GM18951 (cell line): Measurements from ENCODE around the gene DISP1.
"Not testable (repeated sequence)": the region's sequence is repeated elsewhere in the genome, so short reads cannot be mapped to it uniquely, and the experiment has no call there.

ENCODE experiments used
- POLR2A ChIP-seq: IDR thresholded peaks from 4 replicates; pipeline ENCODE4 v1.6.1; 2011; ENCODE audit warnings: mild to moderate bottlenecking; ENCODE audit not compliant: insufficient read length, insufficient read depth; ENCODE audit errors: extremely low read depth
- in situ Hi-C: fragments of 300-500 bp; cut with MboI; formaldehyde crosslinking; loops from one replicate; pipeline ENCODE4 v1.12.0; 2022; ENCODE audit warnings: low sequenced_read_pairs, mixed read lengths, inconsistent platforms; ENCODE audit not compliant: unreplicated experiment

Gene DISP1

DNA sequence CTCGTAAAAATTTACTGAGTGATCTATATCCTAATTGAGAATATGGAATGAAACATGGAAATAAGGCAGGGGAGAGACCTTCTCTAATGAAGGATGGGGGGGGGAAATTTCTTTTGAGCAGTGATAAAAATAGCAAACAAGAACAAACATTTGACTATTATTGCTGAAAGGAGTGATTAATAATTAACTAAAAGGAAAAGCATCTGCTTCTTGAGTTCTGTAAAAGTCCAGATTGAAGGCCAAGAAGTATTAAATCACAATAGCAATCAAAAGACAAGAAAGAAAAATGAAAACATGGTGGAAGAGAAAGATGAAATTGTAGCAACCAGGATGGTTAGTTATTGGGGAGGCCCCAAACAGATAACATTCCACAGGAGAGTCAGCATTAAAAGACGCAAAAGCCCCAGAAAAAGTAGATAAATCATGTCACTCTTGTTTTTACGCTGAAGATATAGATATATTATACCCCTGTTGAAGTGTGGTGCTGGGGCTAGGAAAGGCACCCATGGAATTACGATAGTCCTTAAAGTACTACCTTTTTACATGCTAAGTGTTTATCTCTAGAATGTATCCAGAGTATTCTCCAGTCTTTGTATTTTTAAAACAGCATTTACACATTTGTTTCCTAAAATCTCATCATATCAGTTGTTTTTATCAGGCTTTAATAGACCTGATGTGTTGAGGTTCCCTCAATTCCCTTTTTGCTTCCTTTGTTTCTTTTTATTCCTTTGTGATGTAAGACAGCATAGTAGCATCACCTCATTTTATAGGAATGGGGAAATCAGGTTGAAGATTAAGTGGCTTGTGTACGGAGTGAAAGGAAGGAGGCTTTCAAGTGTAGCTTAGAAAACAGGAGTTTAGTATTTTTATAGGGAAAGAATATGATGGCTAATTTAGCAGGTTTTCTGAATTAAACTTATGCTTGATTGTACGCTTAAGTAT lies 28.9 kb downstream of the DISP1 start:
- no peak for TF ChIP-seq POLR2A
- in situ Hi-C loops: no loop called here

DNA sequence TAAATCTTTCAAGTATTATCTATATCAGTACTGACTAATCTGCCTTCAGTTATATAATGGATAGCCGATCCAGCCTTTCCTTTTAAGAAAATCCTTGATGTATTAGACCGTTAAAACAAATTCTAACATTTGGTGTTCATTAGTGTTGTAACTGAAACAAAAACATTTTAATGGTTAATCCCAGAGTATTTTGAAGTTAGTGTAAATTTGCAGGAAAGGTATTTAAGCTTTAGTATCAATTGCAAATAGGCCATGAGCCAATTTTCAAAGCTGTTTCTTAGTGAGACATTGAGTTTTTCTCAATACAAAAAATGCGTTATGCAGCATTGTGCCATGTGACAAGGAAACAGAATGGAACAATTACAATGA lies 29.6 kb downstream of the DISP1 start:
- in situ Hi-C loops: no loop called here

DNA sequence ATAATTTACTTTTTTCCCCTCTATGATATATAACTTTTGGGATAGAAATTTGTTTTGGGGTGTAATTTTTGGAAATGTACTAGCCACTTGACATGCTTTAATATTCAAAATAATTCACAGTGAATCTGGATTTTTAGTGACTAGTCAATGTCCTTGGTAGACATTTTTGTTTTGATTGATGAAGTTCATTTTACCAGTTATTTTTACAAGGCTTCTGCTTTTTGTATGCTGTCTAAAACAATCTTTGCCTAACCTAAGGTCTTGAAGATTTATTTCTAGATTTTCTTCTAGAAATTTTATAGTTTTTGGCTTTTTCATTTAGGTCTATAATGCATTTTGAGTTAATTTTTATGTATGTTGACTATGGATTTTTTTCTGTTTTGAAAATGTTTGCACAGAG lies 30.9 kb downstream of the DISP1 start:
- no peak for TF ChIP-seq POLR2A

More for the DNA sequence above, 29.6 kb downstream of the DISP1 start:
- TF ChIP-seq POLR2A: no peak

GRCh38 chr1:222850550-222850949 lies 35.7 kb downstream of the DISP1 start:
- in situ Hi-C loops: not testable (repeated sequence)

More for the DNA sequence above, 30.9 kb downstream of the DISP1 start:
- in situ Hi-C loops: no loop called here

- in situ Hi-C loops: no loop called here
- no peak for TF ChIP-seq POLR2A
Measured at GRCh38 chr1:222852326-222852725, 37.5 kb downstream of the DISP1 start.

DNA sequence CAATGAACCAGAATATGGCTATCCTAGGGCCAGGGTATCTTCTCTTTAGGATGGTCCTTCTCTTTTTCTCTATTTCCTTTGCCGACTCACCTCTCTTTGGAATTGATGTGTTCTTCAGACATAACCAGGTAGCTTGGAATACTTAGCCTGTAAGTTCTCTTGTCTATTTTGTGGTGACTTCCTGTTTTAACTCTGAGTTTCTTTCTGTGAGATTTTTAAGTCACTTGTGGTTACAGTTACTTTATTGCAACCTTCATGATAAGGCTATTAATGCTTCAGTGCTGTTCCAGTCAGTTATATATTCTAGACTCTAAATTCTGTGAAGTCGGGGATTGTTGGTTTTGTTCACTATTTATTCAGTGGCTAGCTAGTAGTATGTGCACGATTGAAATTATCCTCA lies 46.2 kb downstream of the DISP1 start:
- in situ Hi-C loops: no loop called here

More for the DNA sequence above, 46.2 kb downstream of the DISP1 start:
- TF ChIP-seq POLR2A: no peak
